Gastroesophageal sphincter (tissue), 3 donors: ENCODE results near the gene TENT5C.

Source experiments
- EP300 ChIP-seq: sonication (generic); formaldehyde crosslinking; IDR thresholded peaks from one replicate; pipeline ENCODE4 v1.6.1; 2017; ENCODE audit warnings: antibody characterized with exemption, mild to moderate bottlenecking
- POLR2A ChIP-seq, 2 donors: fragments of 450-650 bp; IDR thresholded peaks; one replicate each; pipeline ENCODE4 v1.6.1; 2017; ENCODE audit warnings: antibody characterized with exemption in 2 of 2, mild to moderate bottlenecking in 2 of 2, moderate library complexity in 1 of 2
- POLR2AphosphoS5 ChIP-seq: sonication (generic); formaldehyde crosslinking; IDR thresholded peaks from one replicate; pipeline ENCODE4 v1.6.1; 2017; ENCODE audit warnings: antibody characterized with exemption
- TF ChIP-seq, protein P1 (sequence below), 4 experiments: fragments of 200-600 bp in 2 of 4; fragments of 450-650 bp in 2 of 4; sonication (generic) in 1 of 4; IDR thresholded peaks; one replicate each; pipeline ENCODE4 v1.5.1; 2017 to 2019; ENCODE audit warnings: antibody characterized with exemption in 4 of 4, mild to moderate bottlenecking in 2 of 4, moderate library complexity in 2 of 4

GRCh38 chr1:117613969-117614729, 8.3 kb downstream of the TENT5C start:
- TF ChIP-seq POLR2A (IDR thresholded peaks at IDR 0.05) (no peak), EP300 (no peak), POLR2AphosphoS5 (no peak)
- TF ChIP-seq, protein P1, sequence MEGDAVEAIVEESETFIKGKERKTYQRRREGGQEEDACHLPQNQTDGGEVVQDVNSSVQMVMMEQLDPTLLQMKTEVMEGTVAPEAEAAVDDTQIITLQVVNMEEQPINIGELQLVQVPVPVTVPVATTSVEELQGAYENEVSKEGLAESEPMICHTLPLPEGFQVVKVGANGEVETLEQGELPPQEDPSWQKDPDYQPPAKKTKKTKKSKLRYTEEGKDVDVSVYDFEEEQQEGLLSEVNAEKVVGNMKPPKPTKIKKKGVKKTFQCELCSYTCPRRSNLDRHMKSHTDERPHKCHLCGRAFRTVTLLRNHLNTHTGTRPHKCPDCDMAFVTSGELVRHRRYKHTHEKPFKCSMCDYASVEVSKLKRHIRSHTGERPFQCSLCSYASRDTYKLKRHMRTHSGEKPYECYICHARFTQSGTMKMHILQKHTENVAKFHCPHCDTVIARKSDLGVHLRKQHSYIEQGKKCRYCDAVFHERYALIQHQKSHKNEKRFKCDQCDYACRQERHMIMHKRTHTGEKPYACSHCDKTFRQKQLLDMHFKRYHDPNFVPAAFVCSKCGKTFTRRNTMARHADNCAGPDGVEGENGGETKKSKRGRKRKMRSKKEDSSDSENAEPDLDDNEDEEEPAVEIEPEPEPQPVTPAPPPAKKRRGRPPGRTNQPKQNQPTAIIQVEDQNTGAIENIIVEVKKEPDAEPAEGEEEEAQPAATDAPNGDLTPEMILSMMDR (IDR thresholded peaks at IDR 0.05), result no peak
